DMS53 treated with DMSO at 0.1 percent for 48 hours (cell line): ENCODE data around the gene PTPRG.

Source experiments
- DNase-seq: peaks from one replicate; lab custom pipeline; 2025; ENCODE audit not compliant: unreplicated experiment; lab: John Stamatoyannopoulos, UW

PTPRG gene

DNA sequence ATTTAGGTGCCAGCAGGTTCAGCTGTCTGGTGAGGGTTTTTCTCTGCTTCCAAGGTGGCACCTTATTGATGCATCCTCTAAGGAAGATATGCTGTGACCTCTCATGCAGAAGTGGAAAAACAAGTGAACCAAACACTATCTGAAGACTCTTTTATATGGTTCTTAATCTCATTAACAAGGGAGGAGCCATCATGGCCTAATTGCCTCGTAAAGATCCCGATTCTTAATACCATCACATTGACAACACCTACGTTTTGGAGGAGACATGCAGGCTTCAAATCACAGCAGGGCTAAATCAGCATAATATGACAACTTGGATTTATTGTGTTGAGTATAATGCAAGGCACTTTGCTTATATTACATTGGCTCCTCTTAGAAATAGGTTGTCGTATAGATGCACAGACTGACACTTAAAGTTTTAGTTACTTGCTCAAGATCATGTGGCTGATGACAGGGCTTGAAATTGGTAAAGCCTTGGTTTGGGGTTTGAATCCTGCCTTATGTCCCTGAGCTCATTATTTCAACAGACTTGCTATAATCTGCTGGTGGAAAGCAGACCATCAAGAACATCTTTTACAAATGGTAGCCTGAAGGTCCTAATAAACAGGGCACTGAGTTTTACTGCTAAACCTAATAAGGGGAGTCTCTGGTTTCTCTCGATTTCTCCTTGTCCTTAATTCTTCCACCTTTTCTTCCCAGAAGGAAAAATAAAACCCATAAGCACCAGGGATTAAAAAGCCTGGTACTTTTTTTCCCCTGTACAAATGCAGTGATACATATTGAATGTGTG, 88.2 kb downstream of the PTPRG start:
- no peak for DNase-seq

DNA sequence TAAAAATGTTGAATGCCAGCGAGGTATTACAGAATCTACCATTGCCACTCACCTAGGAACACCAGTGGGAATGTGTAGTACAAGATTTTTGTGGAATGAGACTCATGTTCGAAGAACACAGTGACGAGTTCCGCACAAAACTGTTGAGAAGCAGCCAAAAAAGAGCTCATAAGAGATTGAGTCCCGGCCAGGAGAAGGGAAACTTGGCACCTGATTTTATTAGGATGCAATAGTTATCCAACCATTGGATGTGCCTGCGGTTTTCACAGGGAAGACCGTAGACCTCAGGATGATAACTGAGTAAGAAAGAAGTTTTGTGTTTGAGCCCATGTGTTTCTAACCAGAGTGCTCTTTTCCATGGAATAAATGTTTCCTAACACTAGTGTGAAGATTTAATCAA, 88.9 kb downstream of the PTPRG start:
- DNase-seq: no peak

DNA sequence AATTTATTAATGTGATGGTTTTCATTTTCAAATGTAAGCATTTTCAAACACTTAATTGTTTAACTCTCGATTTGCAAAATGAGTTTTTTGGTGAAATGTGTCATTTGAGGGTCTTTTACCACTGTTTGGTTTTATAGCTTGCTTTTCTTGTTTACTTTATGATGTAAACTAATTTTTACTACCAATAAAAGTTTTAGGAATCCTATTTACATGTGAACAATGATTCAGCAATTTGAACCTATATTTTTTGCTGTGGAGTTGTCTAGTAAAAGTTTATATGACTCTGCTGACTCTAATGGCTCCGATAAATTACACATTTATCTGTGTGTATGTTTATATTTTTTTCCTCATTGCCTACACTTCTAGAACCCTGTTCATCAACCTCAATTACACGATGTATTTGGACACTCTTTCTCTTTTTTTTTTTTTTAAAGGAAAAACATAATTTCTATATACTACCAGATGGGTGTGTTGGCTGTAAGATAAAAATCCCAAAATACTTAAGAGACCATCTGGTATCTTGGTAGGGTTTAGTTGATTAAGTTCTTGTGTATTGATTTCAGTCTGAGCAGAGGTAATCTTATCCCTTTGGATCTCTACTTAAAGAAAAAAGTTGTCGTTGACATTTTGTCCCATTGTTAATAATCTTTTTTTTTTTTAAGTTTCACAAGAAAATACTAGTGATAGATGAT, 89.5 kb downstream of the PTPRG start:
- DNase-seq: no peak

DNA sequence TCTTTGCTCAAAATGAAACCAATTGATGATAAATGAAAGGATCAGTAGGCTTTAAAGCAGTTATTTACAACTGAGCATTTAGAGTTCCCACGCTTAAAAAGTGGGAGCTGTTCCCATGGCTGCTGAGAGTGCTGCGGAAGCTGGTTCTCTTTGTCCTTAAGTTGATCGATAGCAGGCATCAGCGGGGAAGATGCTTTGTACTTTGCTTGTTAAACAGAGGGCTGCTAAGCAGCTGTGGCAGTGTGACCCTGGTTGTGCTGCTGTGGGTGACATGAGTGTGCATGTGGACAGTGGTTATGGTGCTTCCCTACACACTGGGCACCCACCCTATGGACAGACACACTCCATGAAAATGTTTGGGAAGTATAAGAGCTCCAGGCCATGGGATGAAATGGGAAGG, 96.3 kb downstream of the PTPRG start:
- DNase-seq: no peak

DNA sequence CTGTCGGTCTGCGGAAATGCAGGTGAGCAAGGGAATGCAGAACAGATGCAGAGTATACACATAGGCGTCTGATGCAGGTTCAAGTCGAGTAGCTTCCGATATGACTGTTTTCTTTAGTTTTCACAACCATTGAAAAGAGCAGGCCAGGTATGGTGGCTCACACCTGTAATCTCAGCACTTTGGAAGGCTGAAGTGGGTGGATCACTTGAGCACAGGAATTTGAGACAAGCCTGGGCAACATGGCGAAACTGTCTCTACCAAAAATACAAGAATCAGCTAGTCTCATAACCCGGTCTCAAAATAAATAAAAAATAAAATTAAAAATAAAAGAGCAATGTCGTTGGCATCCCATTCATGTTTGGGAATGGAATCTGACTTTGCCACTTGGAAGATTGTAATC, 101.5 kb downstream of the PTPRG start:
- no peak for DNase-seq

DNA sequence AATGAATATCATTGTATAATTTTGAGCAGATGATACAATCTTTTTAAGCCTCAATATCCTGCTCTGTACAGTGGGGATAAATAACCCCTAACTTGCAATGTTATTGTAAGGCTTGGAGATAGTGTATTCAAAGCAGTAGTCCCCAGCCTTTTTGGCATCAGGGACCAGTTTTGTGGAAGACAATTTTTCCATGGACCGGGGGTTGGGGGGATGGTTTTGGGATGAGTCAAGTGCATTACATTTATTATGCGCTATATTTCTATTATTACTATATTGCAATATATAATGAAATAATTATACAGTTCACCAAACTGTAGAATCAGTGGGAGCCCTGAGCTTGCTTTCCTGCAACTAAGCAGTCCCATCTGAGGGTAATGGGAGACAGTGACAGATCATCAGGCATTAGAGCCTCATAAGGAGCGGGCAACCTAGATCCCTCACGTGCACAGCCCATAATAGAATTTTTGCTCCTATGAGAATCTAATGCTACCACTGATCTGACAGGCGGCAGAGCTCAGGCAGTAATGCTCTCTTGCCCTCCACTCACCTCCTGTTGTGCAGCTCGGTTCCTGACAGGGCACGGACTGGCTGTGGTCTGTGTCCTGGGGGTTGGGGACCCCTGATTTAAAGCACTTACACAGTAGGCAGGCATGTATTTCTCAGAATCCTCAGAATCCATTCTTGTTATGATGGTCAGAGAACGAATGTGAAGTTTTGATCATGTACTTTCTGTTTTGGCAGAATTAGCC, 102.2 kb downstream of the PTPRG start:
- DNase-seq: no peak

DNA sequence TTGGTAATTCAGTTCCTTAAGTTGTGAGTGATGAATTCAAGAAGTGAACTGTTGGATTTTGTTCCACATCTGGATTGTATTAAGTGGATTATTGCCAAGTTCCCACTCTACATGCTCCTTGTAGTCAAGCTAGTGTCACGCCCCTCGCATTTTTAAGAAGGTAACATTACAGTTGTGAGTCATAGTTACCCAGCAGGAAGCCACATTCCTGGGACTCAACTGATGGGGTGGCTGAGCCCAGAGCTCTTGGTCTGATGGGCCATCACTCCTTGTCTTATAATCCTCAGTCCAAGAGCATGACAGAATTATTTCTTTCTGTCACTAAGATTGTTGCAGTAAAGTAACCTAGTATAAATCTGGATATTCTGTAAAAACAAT, 102.7 kb downstream of the PTPRG start:
- no peak for DNase-seq

DNA sequence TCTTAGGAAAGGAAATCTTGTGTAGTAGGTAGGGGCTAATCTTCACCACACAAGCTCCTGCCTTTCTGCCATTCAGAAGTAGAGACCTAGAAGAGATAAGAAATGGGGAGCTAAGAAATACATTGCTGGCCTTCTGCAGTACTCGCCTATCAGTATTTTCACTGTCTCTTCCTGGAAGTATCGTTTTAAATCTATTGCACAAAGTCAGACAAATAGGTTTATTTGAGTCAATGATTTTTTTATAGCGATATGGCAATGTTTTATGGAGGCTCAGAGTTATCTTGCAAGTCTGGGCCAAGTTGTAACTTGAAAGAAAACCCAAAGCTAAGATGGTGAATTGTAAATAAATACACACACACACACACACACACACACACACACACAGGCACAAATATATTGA, 103.8 kb downstream of the PTPRG start:
- DNase-seq: no peak

DNA sequence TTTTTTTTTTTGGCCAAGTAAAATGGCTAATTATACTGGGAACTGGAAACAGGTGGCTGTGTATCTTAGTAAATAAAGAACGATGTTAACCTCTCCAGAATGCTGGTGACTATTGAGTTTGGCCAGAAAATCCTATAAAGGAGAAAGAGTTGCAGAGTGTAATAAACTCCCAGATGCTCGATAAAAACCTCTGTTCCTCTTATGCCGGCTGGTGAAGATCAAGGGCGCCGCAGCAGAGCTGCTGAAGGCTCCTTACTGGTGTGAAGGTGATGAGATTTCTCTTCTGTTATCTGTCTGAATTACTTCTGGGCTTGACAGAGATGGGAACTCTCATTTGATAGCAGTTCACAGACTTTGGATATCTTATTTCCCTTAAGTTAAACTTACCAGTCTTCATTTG, 104.6 kb downstream of the PTPRG start:
- no peak for DNase-seq

DNA sequence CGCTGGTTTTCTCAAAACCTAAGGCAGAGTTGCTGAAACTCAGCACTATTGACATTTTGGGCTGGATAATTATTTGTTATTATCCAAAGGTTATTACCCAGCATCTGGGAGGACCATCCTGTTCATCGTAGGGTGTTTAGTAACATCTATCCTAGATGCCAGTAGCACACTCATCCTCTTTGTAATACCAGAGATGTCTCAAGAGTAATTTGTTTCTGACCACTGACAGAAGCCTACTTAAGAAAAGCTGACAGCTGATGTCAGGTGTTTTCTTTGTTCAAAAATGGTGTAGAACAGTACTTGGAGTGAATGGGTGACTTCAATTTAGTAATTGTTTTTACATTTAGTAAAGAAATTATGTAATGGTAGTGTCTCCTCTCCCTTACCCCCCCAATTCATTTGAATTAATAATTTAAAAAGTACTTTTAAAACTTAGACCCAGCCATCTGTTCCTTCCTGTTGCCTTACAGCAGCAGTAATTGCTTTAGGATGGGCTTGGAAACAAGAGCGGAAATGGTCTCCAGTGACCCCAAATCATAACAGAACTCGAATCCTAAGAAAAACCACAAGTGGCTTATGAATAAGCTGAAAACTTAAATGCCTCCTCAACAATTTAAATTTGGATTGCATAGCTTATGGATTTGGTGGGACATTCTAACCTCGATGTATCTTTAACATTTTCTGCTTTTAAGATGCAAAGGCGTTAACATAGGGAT, 105.4 kb downstream of the PTPRG start:
- DNase-seq: no peak

DNA sequence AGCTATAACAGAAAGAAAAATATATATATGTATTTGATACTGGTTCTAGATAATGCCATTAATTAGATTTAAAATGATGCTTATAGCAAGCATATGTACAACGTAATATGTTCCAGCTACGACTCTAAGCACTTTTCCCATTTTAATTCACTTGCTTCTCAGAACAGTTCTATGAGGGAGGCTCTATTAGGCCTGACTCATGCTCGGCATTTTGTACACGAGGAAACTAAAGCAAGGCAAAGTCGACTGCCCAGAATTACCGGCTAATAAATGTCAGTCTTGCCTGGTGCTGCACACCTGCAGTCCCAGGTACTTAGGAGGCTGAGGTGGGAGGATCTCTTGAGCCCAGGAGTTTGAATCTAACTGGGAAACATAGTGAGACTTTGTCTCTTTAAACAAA, 106.0 kb downstream of the PTPRG start:
- no peak for DNase-seq

DNA sequence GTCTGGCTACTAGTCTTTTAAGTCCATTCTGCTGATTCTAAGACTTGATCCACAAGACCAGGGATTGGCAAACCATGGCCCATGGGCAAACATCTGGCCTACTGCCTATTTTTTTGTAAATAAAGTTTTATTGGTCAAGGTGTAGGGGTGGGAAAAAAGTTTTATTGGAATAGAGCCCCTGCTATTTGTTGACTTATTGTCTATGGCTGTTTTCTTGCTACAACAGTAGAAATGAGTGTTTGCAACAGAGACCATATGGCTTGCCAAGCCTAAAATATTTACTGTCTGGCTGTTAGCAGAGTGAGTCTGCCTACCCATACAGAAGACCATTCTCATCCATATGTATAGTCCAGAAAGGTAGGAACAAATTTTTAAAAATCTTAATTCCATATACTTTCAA, 106.4 kb downstream of the PTPRG start:
- DNase-seq: no peak

DNA sequence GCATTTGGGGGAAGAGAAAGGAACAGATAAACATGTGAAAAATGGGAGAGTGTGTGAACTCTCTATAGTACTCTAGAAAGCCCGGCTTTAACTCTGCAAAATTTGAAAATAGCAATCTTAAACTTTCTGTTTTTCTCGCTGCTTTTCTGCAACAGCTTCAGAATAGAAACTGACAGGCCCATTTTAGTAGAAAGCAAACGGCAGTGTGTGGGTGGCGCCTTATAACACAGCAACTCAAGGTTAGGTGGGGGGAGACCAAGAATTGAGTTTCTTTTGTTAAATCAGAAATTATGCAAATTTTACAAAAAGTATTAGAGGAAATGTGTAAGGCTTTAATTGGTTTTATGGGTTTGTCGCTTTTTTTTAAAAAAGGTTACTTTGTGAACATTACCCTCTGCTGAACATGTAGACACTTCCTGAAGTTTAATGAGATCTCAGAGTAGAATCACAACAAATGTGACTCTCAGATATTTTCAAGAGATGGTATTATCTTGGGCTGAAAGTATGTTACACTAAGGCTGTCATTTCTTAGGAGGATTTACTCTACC, 107.0 kb downstream of the PTPRG start:
- no peak for DNase-seq

DNA sequence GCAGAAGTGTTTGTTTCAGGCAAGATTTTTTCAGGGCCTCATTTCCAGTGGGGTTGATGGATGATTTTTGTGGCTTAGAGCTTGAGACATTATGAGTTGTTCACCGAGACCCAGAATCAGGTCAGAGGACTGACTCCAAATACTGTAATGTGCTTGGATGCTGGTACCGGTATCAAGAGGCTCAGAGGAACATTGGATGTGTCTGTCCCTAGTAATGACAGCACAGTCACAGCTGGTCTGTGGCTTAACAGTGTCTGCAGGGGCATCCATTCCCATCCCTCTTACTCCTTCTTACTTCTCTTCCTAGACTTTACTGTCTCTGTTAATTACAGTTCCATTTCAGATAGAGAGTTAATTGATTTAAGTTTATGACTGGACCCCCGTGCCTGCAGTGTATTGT, 107.8 kb downstream of the PTPRG start:
- DNase-seq: no peak

DNA sequence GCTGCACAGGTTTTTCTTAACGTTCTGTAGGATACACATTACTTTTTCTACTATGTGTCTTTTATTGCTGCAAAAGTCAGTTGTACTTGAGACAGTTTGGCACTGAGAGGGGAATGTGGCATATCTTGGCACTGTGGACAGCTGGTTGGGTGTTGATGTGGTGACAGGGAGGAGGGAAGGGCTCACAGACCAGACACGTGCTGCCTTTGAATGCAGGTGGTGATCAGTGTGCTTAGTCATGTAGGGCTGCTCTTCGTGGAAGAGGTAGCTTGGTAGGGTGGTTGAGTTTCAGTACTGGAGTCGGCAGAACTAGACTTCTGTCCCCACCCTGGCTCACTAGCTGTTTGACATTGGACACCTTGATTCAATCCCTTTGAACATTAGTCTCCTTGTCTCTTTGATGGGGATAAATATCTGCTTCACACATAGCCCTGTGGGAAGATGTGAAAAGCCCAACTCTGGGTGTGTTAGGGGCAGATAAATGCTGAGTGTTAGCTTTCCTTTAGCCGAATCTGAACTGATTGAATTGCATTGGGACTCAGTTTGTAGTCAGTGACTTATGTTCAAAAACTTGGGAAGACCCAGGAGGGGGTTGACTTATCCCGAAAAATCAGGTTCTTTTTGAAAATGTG, 108.4 kb downstream of the PTPRG start:
- DNase-seq: no peak

DNA sequence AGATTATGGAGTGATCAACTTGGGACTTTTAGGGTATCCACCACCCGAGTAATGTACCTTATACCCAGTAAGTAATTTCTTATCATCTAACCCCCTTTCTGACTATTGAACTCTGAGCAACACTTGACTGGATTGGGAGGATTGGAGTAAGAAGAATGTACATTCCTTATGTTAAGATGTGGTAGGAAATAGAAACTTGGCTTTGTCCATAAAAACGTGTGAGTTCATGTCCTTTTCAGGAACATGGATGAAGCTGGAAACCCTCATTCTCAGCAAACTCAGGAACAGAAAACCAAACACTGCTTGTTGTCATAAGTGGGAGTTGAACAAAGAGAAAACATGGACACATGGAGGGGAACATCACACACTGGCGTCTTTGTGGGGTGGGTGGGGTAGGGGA, 112.3 kb downstream of the PTPRG start:
- no peak for DNase-seq

DNA sequence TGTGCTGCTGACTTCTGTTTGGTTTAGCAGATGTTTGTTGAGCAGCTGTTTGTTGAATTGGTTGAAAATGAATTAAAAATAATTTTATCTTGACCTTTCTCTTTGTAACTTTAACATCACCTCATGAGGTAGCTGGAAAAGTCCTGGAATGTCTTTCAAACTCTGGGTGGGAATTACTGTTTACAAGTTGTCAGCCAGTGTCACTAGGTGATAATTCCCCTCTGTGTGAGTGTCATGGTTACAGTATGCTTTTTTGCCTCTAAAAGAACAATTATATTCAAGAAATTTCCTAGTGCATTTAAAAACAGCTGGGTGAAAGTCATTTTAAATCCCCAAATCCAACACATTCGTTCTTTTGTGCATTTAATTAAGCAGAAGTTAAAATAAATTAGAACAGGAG, 113.2 kb downstream of the PTPRG start:
- DNase-seq: no peak

DNA sequence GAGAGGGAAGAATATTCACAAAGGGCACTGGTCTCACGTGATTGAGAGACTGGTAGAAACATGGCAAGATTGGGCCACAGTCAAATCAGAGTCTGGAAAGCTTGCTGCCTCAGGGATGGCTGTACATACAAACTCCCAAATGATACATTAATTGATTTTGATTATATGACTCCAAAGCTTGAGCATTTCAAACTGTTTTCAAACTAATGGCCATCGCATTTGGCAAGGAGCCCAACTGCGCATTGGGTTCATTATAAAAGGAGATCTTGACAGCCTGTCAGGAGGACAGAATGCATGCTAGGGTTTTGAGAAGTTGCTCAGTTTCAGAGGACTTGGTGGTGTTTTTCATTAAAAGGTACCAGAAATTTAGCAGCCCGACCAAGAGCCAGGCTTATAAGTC, 117.7 kb downstream of the PTPRG start:
- no peak for DNase-seq

DNA sequence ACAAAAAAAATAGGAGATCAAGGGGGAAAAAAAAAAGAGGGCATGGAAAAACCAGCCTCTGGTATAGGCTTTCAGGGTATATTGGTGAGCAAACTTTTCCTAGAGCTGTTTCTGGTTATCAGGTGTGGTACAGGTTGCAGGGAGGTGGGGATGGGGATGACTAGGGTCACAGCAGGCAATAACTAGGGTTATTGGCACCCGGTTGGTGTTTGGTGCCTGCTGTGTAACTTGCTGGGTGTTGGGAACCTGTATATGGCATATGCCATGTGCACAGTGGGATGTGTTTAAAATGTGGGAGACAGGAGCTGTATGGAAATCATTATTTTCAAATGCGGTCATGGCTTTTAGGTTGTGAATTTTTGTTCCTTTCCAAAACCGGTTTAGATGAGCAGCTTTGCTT, 119.2 kb downstream of the PTPRG start:
- DNase-seq: no peak

DNA sequence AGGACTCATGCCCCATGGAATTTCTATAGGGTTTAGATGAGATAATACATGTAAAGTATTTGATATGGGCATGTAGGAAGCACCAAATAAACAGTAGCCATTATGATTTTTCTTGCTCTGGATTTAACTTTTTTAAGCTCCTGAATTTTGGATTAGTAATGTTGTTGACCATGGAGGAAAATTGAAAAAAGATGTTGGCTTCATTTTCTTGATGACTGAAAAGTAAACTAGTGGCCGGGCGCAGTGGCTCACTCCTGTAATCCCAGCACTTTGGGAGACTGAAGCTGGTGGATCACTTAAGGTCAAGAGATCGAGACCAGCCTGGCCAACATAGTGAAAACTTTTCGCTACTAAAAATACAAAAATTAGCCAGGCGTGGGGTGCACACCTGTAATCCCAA, 120.3 kb downstream of the PTPRG start:
- no peak for DNase-seq
